ENCODE results near the gene ARHGAP45.
"Not testable (repeated sequence)": the region's sequence is repeated elsewhere in the genome, so short reads cannot be mapped to it uniquely, and the experiment has no call there.

ARHGAP45 gene

GRCh38 chr19:1106841-1107660, 40.1 kb downstream of the ARHGAP45 start:
- no peak for DNase-seq

GRCh38 chr19:1107661-1108261, 40.8 kb downstream of the ARHGAP45 start:
- no peak for DNase-seq

GRCh38 chr19:1108291-1109031, 41.5 kb downstream of the ARHGAP45 start:
- DNase-seq: no peak

GRCh38 chr19:1109032-1109551, 42.1 kb downstream of the ARHGAP45 start:
- DNase-seq: no peak

GRCh38 chr19:1109697-1110671, 43.0 kb downstream of the ARHGAP45 start:
- no peak for DNase-seq

GRCh38 chr19:1110809-1111640, 44.1 kb downstream of the ARHGAP45 start:
- DNase-seq: no peak

GRCh38 chr19:1111641-1112267, 44.8 kb downstream of the ARHGAP45 start:
- no peak for DNase-seq

GRCh38 chr19:1112268-1113029, 45.5 kb downstream of the ARHGAP45 start:
- DNase-seq: no peak

GRCh38 chr19:1113030-1113985, 46.3 kb downstream of the ARHGAP45 start:
- peak; percentile 68 for DNase-seq

GRCh38 chr19:1113986-1114483, 47.1 kb downstream of the ARHGAP45 start:
- DNase-seq: no peak

- not testable (repeated sequence) for DNase-seq
Measured at GRCh38 chr19:1114728-1115127, 47.8 kb downstream of the ARHGAP45 start.

- DNase-seq: no peak
Measured at GRCh38 chr19:1115646-1116420, 48.9 kb downstream of the ARHGAP45 start.

GRCh38 chr19:1116726-1117581, 50.0 kb downstream of the ARHGAP45 start:
- no peak for DNase-seq

GRCh38 chr19:1117654-1118053, 50.7 kb downstream of the ARHGAP45 start:
- no peak for DNase-seq

GRCh38 chr19:1118999-1119398, 52.0 kb downstream of the ARHGAP45 start:
- DNase-seq: no peak

- DNase-seq: no peak
Measured at GRCh38 chr19:1119475-1120217, 52.7 kb downstream of the ARHGAP45 start.

All from activated CD4-positive, alpha-beta T cell treated with anti-CD3 and anti-CD28 coated beads for 1 hour (primary cell).